ENCODE data around the gene AUTS2. TPM values are rescaled to one million over a fixed set of nuclear protein-coding genes. Genes with fewer than 3 reads are reported as not detected.

AUTS2 gene
- total and polyA plus RNA-seq, 11 donors: 3.4 to 14.0 (median 7.3) TPM

DNA sequence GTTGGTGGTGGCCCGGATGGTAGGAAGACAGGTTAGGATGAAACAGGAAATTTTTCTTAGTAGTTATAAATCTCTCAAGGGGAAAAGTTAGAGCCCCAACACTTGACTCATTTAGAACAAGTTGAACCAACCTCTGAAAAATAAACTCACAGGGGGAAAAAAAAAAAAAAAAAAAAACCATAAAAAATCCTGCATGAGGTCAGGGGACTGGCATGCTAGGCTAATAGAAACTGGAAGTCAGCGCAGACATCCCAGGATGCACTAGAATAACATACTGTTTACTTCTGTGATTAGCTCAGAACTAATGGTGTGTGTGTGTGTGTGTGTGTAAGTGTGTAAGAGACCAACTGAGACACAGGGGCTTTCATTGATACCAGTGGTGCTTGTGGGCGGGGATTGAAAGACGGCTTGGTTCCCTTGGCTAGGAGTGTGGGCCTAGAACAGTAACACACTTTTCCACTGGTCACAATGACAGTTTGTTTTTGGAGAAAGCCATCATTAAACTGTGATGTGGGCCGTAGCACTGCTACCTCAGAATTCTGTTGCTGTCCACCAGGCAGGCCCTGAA, 1042.1 kb downstream of the AUTS2 start:
- no peak overlapping the region for H3K4me3 ChIP-seq
- intact Hi-C loops (cut with DNase I): no loop called here
- 94 to 99% (median 96%) methylated on average over 5 of the region's 5 CpGs for WGBS, 4 donors
- no peaks in the 10 kb centered on the region for H3K27me3 ChIP-seq
- peaks cover 0 to 5% (median 0%) of the 10 kb centered on the region in 12 donors for H3K9me3 ChIP-seq
- no peak overlapping the region for H3K27ac ChIP-seq
- no peaks in the 10 kb centered on the region for H3K36me3 ChIP-seq
- no peak for TF ChIP-seq POLR2A (IDR thresholded peaks at IDR 0.05)
- TF ChIP-seq, protein P1, sequence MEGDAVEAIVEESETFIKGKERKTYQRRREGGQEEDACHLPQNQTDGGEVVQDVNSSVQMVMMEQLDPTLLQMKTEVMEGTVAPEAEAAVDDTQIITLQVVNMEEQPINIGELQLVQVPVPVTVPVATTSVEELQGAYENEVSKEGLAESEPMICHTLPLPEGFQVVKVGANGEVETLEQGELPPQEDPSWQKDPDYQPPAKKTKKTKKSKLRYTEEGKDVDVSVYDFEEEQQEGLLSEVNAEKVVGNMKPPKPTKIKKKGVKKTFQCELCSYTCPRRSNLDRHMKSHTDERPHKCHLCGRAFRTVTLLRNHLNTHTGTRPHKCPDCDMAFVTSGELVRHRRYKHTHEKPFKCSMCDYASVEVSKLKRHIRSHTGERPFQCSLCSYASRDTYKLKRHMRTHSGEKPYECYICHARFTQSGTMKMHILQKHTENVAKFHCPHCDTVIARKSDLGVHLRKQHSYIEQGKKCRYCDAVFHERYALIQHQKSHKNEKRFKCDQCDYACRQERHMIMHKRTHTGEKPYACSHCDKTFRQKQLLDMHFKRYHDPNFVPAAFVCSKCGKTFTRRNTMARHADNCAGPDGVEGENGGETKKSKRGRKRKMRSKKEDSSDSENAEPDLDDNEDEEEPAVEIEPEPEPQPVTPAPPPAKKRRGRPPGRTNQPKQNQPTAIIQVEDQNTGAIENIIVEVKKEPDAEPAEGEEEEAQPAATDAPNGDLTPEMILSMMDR (IDR thresholded peaks at IDR 0.05): no peak
- no peaks in the 10 kb centered on the region for H3K4me1 ChIP-seq
- ATAC-seq (no peak), DNase-seq (no peak)

DNA sequence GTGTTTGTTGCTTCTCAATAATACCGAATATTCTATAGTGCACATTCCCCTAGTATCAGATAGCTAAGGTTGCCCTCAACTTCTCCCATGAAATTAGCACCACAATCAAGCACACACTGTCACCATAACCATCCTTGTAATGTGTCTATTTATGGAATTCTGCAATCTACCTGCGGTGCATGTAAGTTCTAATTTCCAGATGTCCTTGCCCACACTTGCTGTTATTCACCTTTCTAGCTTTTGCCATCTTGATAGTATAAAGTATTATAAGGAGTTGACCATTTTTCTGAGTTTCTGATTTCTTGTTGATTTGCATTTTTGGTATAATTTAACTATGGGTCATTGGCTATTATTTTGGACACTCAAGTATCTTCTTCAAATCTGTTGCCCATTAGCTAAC, 1043.6 kb downstream of the AUTS2 start:
- ATAC-seq: no peak
- peaks cover 0 to 5% (median 0%) of the 10 kb centered on the region in 12 donors for H3K9me3 ChIP-seq
- 87 to 94% (median 92%) methylated on average over 2 of the region's 2 CpGs for WGBS, 4 donors
- no peak for TF ChIP-seq POLR2A (IDR thresholded peaks at IDR 0.05)
- TF ChIP-seq, protein P1 (IDR thresholded peaks at IDR 0.05): no peak
- peaks cover 0 to 4% (median 0%) of the 10 kb centered on the region in 12 donors for H3K4me1 ChIP-seq
- H3K36me3 ChIP-seq: no peaks in the 10 kb centered on the region
- H3K27me3 ChIP-seq: no peaks in the 10 kb centered on the region
- no peak overlapping the region for H3K4me3 ChIP-seq
- no peak overlapping the region for H3K27ac ChIP-seq
- intact Hi-C loops (cut with DNase I): no loop called here
- no peak for DNase-seq

- H3K9me3 ChIP-seq: peaks cover 0 to 5% (median 0%) of the 10 kb centered on the region in 12 donors
- DNase-seq (no peak), ATAC-seq (no peak)
- H3K27ac ChIP-seq: no peak overlapping the region
- H3K27me3 ChIP-seq: no peaks in the 10 kb centered on the region
- H3K36me3 ChIP-seq: no peaks in the 10 kb centered on the region
- 87 to 92% (median 91%) methylated on average over 8 of the region's 8 CpGs for WGBS, 4 donors
- peaks cover 0 to 4% (median 0%) of the 10 kb centered on the region in 12 donors for H3K4me1 ChIP-seq
- no peak overlapping the region for H3K4me3 ChIP-seq
- no peak for TF ChIP-seq POLR2A (IDR thresholded peaks at IDR 0.05)
- intact Hi-C loops (cut with DNase I): no loop called here
Observed at GRCh38 chr7:70645279-70645678, 1047.0 kb downstream of the AUTS2 start.

GRCh38 chr7:70645876-70646351, 1047.6 kb downstream of the AUTS2 start:
- no peak for DNase-seq
- TF ChIP-seq, protein P1 (IDR thresholded peaks at IDR 0.05): no peak
- TF ChIP-seq POLR2A (IDR thresholded peaks at IDR 0.05): no peak
- Histone ChIP-seq H3K27ac (no peak overlapping the region), H3K27me3 (no peaks in the 10 kb centered on the region), H3K9me3 (peaks cover 0 to 5% (median 0%) of the 10 kb centered on the region in 12 donors), H3K4me1 (peaks cover 0 to 4% (median 0%) of the 10 kb centered on the region in 12 donors), H3K4me3 (no peak overlapping the region), H3K36me3 (no peaks in the 10 kb centered on the region)
- intact Hi-C loops (cut with DNase I): no loop called here
- no peak for ATAC-seq
- WGBS, 4 donors: 92 to 95% (median 93%) methylated on average over 10 of the region's 10 CpGs
